NT2/D1 (cell line): Measurements from ENCODE around the gene DNM3.

Source experiments
- SUZ12 ChIP-seq: IDR thresholded peaks from 2 replicates; pipeline ENCODE4 v1.6.1; 2011; ENCODE audit not compliant: insufficient read length, insufficient read depth; ENCODE audit errors: extremely low read depth
- YY1 ChIP-seq: IDR thresholded peaks from 2 replicates; pipeline ENCODE4 v1.6.1; 2011; ENCODE audit not compliant: insufficient read length, insufficient read depth
- ZNF274 ChIP-seq: IDR thresholded peaks from 2 replicates; pipeline ENCODE4 v1.6.1; 2011; ENCODE audit warnings: mild to moderate bottlenecking, low read depth, low read length

DNA sequence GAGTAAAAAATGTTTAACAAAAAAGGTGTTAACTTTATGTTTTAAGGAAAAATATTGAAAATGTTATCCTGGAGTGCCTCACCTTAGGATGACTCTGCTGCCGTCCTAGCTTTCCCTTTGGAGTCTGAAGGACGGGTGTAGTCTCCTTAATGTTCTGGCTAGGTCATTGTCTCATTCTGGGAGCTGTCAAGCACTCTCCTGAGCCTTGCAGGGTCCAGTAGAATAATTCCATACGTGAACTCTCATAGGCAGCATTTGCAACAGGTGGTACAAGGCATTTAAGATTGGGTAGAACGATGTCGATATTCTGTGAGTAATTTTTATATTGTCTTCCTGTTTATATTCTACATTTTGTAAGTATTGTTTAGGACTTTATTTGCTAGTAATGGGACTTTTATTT is 295.6 kb downstream of the DNM3 start:
- TF ChIP-seq SUZ12 (no peak), YY1 (no peak), ZNF274 (no peak)
